VCaP (cell line): Measurements from ENCODE around the gene DIP2A.

Experiments used
- H3K27ac ChIP-seq: fragments of 450-650 bp; 2 replicates; pipeline ENCODE4 v1.5.1; 2017
- TF ChIP-seq, protein P1 (sequence below): fragments of 450-650 bp; conservative IDR thresholded peaks from 2 replicates; pipeline ENCODE4 v1.5.1; 2017; ENCODE audit warnings: mild to moderate bottlenecking, moderate library complexity

Gene DIP2A

DNA sequence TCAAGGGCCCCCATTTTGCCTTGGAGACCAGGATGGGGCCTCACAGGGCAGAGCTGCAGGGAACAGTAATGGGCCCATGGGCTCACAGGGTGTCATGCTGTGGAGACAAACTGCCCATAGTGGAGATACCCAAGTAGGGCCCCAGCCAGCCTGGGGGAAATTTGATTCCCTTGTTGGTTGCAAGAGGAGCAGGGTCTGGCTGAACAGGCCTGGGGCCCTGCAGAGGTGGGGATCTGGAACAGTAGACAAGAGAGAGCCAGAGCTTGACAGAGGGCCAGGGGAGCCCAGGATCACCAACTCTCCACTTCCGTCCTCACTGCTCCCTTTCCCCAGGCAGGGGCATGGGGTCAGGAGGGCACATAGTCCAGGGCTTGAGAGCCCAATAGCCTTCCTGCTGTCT is 137.5 kb downstream of the DIP2A start:
- TF ChIP-seq, protein P1, sequence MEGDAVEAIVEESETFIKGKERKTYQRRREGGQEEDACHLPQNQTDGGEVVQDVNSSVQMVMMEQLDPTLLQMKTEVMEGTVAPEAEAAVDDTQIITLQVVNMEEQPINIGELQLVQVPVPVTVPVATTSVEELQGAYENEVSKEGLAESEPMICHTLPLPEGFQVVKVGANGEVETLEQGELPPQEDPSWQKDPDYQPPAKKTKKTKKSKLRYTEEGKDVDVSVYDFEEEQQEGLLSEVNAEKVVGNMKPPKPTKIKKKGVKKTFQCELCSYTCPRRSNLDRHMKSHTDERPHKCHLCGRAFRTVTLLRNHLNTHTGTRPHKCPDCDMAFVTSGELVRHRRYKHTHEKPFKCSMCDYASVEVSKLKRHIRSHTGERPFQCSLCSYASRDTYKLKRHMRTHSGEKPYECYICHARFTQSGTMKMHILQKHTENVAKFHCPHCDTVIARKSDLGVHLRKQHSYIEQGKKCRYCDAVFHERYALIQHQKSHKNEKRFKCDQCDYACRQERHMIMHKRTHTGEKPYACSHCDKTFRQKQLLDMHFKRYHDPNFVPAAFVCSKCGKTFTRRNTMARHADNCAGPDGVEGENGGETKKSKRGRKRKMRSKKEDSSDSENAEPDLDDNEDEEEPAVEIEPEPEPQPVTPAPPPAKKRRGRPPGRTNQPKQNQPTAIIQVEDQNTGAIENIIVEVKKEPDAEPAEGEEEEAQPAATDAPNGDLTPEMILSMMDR, result no peak
- no peak overlapping the region for H3K27ac ChIP-seq

DNA sequence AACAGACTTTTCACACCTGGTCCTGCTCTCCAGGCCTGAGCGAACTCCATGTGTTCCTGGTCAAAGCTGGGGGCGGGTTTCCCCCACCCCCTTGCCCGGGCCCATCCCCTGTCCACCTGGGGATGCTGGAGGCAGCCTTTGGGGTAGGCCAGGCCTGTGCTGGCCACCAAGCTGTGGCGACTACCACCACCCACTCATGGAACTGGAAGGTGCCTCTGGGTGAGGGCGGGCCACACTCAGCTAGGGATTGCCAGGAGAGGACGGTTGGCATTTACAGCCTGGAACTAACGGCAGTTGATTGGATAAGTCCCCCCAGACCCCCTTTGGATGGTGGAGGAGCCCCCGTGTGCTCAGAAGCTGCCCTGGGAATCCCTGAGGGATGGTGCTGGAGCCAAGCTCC is 138.3 kb downstream of the DIP2A start:
- TF ChIP-seq, protein P1, result no peak
- no peak overlapping the region for H3K27ac ChIP-seq

GRCh38 chr21:46597896-46598343 is 139.2 kb downstream of the DIP2A start:
- TF ChIP-seq, protein P1, result no peak
- no peak overlapping the region for H3K27ac ChIP-seq

GRCh38 chr21:46598581-46599572 is 140.2 kb downstream of the DIP2A start:
- no peak overlapping the region for H3K27ac ChIP-seq
- TF ChIP-seq, protein P1, result no peak

GRCh38 chr21:46600305-46600704 is 141.6 kb downstream of the DIP2A start:
- no peak overlapping the region for H3K27ac ChIP-seq
- TF ChIP-seq, protein P1, result no peak

GRCh38 chr21:46600978-46601377 is 142.3 kb downstream of the DIP2A start:
- TF ChIP-seq, protein P1, result no peak
- no peak overlapping the region for H3K27ac ChIP-seq

DNA sequence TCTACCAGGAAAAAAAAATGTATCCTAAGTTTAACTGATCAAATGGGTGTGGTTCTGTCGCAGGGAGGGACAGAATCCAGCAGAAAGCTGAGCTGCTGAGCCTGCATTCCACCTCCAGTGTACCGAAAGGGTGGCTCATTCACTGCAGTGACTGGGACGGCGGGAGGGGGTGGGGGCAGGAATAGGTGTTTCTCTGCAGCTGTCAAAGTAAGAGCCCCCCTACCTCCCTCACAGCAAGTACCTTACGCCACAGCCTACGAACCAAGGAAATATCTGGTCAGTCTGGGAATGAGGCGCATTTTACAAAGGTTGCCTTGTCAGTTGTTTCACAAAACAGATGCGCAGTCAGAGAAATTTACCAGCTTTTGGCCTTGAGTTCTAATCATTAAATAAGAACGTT is 144.5 kb downstream of the DIP2A start:
- H3K27ac ChIP-seq, result no peak overlapping the region
- TF ChIP-seq, protein P1, result no peak
